ENCODE data around the gene PHACTR1.

GRCh38 chr6:12802440-12802839 lies 85.9 kb downstream of the PHACTR1 start:
- TF ChIP-seq ARNTL (CRISPR knock-in tag; IDR thresholded peaks at IDR 0.05; ENCODE audit: borderline replicate concordance, low read depth) (no peak), CREB5 (CRISPR knock-in tag; IDR thresholded peaks at IDR 0.05; ENCODE audit: low read depth) (no peak), BACH2 (CRISPR knock-in tag; IDR thresholded peaks at IDR 0.05; ENCODE audit: borderline replicate concordance) (no peak), TOX (CRISPR knock-in tag; IDR thresholded peaks at IDR 0.05; ENCODE audit: borderline replicate concordance) (no peak), CSRNP3 (CRISPR knock-in tag; IDR thresholded peaks at IDR 0.05) (no peak), ZFP3 (CRISPR knock-in tag; IDR thresholded peaks at IDR 0.05) (no peak), ZNF565 (CRISPR knock-in tag; conservative IDR thresholded peaks at IDR 0.05; ENCODE audit: low read depth) (no peak), ZFP30 (CRISPR knock-in tag; IDR thresholded peaks at IDR 0.05) (no peak), ZNF70 (CRISPR knock-in tag; IDR thresholded peaks at IDR 0.05) (no peak), TCF4 (CRISPR knock-in tag; IDR thresholded peaks at IDR 0.05; ENCODE audit: borderline replicate concordance) (no peak), ISL1 (CRISPR knock-in tag; IDR thresholded peaks at IDR 0.05) (no peak), ZC3H10 (CRISPR knock-in tag; IDR thresholded peaks at IDR 0.05) (no peak), RARB (CRISPR knock-in tag; IDR thresholded peaks at IDR 0.05) (no peak)
- TF ChIP-seq, protein P1, sequence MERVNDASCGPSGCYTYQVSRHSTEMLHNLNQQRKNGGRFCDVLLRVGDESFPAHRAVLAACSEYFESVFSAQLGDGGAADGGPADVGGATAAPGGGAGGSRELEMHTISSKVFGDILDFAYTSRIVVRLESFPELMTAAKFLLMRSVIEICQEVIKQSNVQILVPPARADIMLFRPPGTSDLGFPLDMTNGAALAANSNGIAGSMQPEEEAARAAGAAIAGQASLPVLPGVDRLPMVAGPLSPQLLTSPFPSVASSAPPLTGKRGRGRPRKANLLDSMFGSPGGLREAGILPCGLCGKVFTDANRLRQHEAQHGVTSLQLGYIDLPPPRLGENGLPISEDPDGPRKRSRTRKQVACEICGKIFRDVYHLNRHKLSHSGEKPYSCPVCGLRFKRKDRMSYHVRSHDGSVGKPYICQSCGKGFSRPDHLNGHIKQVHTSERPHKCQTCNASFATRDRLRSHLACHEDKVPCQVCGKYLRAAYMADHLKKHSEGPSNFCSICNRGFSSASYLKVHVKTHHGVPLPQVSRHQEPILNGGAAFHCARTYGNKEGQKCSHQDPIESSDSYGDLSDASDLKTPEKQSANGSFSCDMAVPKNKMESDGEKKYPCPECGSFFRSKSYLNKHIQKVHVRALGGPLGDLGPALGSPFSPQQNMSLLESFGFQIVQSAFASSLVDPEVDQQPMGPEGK (CRISPR knock-in tag; IDR thresholded peaks at IDR 0.05; ENCODE audit: borderline replicate concordance), result no peak

Measured in SK-N-SH treated with all-trans-retinoic acid at 6 μM for 48 hours (cell line).